GM12878 (cell line): ENCODE measurements around the gene CACNA1E. TPM values are rescaled to one million over a fixed set of nuclear protein-coding genes. Genes with fewer than 3 reads are reported as not detected.

ENCODE experiments used
- ATF7 ChIP-seq: fragments of 450-650 bp; IDR thresholded peaks from 2 replicates; pipeline ENCODE4 v1.6.1; 2016; ENCODE audit warnings: low read depth, mild to moderate bottlenecking
- BMI1 ChIP-seq: fragments of 450-650 bp; IDR thresholded peaks from 2 replicates; pipeline ENCODE4 v1.6.1; 2016; ENCODE audit warnings: mild to moderate bottlenecking, moderate library complexity, borderline replicate concordance
- CUX1 ChIP-seq: IDR thresholded peaks from 2 replicates; pipeline ENCODE4 v1.6.1; 2012; ENCODE audit warnings: improper control_type of control experiment, low read depth, low read length; ENCODE audit not compliant: insufficient replicate concordance
- EED ChIP-seq: sonication (generic); IDR thresholded peaks from 2 replicates; pipeline ENCODE4 v1.6.1; 2016; ENCODE audit warnings: antibody characterized with exemption, low read depth
- ESRRA ChIP-seq: IDR thresholded peaks from 2 replicates; pipeline ENCODE4 v1.6.1; 2012; ENCODE audit warnings: mild to moderate bottlenecking, low read length, improper control_type of control experiment
- GATAD2B ChIP-seq: fragments of 450-650 bp; conservative IDR thresholded peaks from 2 replicates; pipeline ENCODE4 v1.6.1; 2017; ENCODE audit warnings: low read depth, mild to moderate bottlenecking, moderate library complexity
- NR2C2 ChIP-seq: IDR thresholded peaks from 2 replicates; pipeline ENCODE4 v1.6.1; 2011; ENCODE audit warnings: borderline replicate concordance, low read depth; ENCODE audit not compliant: control insufficient read depth, insufficient read length
- POLR2AphosphoS5 ChIP-seq: IDR thresholded peaks from 2 replicates; pipeline ENCODE4 v1.6.1; 2011; ENCODE audit warnings: mild to moderate bottlenecking, low read length, inconsistent platforms
- SMARCA5 ChIP-seq: fragments of 450-650 bp; IDR thresholded peaks from 2 replicates; pipeline ENCODE4 v1.6.1; 2017; ENCODE audit warnings: mild to moderate bottlenecking
- SP1 ChIP-seq: IDR thresholded peaks from one replicate; pipeline ENCODE4 v1.6.1; 2011; ENCODE audit warnings: low read depth, low read length
- STAT3 ChIP-seq: IDR thresholded peaks from 2 replicates; pipeline ENCODE4 v1.6.1; 2011; ENCODE audit warnings: low read depth, low read length, improper control_type of control experiment
- ZNF622 ChIP-seq: fragments of 450-650 bp; IDR thresholded peaks from 2 replicates; pipeline ENCODE4 v1.6.1; 2017; ENCODE audit warnings: mild to moderate bottlenecking, inconsistent platforms
- polyA plus RNA-seq, 11 experiments: library from polyadenylated mRNA; depleted of rRNA in 4 of 11; unstranded in 6 of 11; stranded (reverse) in 5 of 11; fragments of >200 nt; fragmentation: Nextera tagmentation in 4 of 11; fragmentation: Illumina TruSeq in 1 of 11; extraction: Ambion mirVana in 4 of 11; extraction: Trizol in 1 of 11; gene quantifications; 1 replicate in 1 of 11; 2 replicates in 10 of 11; pipeline versions ENCODE4 v1.2.1 to v1.2.3, GENCODE V29; 2011 to 2016; ENCODE audit warnings: inconsistent platforms in 2 of 11, missing spikeins in 2 of 11, low read depth in 1 of 11
- total RNA-seq, 4 experiments: library from RNA; depleted of rRNA in 3 of 4; stranded (reverse); fragments of >200 nt in 3 of 4; fragmentation: Illumina TruSeq in 1 of 4; extraction: Trizol in 1 of 4; gene quantifications; 2 replicates each; pipeline versions ENCODE4 v1.2.1 to v1.2.3, GENCODE V29; 2013 to 2021
- TF ChIP-seq, protein P1 (sequence below), 3 experiments: IDR thresholded peaks in 2 of 3; conservative IDR thresholded peaks in 1 of 3; 2 replicates each; pipeline ENCODE4 v1.5.1; 2011; ENCODE audit warnings: low read depth in 3 of 3, low read length in 3 of 3, mild to moderate bottlenecking in 3 of 3, control low read depth in 2 of 3, moderate library complexity in 2 of 3, inconsistent platforms in 1 of 3, mixed read lengths in 1 of 3; ENCODE audit not compliant: control insufficient read depth in 2 of 3, insufficient read depth in 1 of 3; ENCODE audit errors: extremely low read depth in 1 of 3
- TF ChIP-seq, protein P2 (sequence below): IDR thresholded peaks from 2 replicates; pipeline ENCODE4 v1.6.1; 2011; ENCODE audit warnings: low read depth, low read length, improper control_type of control experiment, borderline replicate concordance
- TF ChIP-seq, protein P3 (sequence below): IDR thresholded peaks from 2 replicates; pipeline ENCODE4 v1.6.1; 2012; ENCODE audit warnings: low read depth, low read length, improper control_type of control experiment
- TF ChIP-seq, protein P4 (sequence below): fragments of 450-650 bp; IDR thresholded peaks from 2 replicates; pipeline ENCODE4 v1.6.1; 2018; ENCODE audit warnings: mild to moderate bottlenecking, low read depth, moderate library complexity; ENCODE audit not compliant: partially characterized antibody

Gene CACNA1E
- total and polyA plus RNA-seq, 10 of the 15 experiments (the other 5 are each of a cell fraction or from before 2014, with no cell fraction given): 0.57 to 22.0 (median 8.5) TPM

- TF ChIP-seq, protein P1, sequence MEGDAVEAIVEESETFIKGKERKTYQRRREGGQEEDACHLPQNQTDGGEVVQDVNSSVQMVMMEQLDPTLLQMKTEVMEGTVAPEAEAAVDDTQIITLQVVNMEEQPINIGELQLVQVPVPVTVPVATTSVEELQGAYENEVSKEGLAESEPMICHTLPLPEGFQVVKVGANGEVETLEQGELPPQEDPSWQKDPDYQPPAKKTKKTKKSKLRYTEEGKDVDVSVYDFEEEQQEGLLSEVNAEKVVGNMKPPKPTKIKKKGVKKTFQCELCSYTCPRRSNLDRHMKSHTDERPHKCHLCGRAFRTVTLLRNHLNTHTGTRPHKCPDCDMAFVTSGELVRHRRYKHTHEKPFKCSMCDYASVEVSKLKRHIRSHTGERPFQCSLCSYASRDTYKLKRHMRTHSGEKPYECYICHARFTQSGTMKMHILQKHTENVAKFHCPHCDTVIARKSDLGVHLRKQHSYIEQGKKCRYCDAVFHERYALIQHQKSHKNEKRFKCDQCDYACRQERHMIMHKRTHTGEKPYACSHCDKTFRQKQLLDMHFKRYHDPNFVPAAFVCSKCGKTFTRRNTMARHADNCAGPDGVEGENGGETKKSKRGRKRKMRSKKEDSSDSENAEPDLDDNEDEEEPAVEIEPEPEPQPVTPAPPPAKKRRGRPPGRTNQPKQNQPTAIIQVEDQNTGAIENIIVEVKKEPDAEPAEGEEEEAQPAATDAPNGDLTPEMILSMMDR (IDR thresholded peaks at IDR 0.05 in 2 of 3, conservative IDR thresholded peaks at IDR 0.05 in 1 of 3; ENCODE audit: control insufficient read depth in 2 of 3, extremely low read depth in 1 of 3, insufficient read depth in 1 of 3, low read depth in 3 of 3, low read length in 3 of 3): no peak; a peak in 1 of 6 replicates
- 0 out of 2 replicates have a peak, but pooled peaks have one; percentile 5 for TF ChIP-seq EED
- TF ChIP-seq, protein P2, sequence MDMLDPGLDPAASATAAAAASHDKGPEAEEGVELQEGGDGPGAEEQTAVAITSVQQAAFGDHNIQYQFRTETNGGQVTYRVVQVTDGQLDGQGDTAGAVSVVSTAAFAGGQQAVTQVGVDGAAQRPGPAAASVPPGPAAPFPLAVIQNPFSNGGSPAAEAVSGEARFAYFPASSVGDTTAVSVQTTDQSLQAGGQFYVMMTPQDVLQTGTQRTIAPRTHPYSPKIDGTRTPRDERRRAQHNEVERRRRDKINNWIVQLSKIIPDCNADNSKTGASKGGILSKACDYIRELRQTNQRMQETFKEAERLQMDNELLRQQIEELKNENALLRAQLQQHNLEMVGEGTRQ: peak; percentile 67
- no peak for TF ChIP-seq ESRRA
- 0 out of 2 replicates have a peak, but pooled peaks have one; percentile 22 for TF ChIP-seq POLR2AphosphoS5
- no peak for TF ChIP-seq CUX1
- TF ChIP-seq BMI1: no peak
- no peak for TF ChIP-seq ATF7
- TF ChIP-seq, protein P3, sequence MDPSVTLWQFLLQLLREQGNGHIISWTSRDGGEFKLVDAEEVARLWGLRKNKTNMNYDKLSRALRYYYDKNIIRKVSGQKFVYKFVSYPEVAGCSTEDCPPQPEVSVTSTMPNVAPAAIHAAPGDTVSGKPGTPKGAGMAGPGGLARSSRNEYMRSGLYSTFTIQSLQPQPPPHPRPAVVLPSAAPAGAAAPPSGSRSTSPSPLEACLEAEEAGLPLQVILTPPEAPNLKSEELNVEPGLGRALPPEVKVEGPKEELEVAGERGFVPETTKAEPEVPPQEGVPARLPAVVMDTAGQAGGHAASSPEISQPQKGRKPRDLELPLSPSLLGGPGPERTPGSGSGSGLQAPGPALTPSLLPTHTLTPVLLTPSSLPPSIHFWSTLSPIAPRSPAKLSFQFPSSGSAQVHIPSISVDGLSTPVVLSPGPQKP: no peak
- no peak for TF ChIP-seq SP1
- no peak for TF ChIP-seq ZNF622
- TF ChIP-seq, protein P4, sequence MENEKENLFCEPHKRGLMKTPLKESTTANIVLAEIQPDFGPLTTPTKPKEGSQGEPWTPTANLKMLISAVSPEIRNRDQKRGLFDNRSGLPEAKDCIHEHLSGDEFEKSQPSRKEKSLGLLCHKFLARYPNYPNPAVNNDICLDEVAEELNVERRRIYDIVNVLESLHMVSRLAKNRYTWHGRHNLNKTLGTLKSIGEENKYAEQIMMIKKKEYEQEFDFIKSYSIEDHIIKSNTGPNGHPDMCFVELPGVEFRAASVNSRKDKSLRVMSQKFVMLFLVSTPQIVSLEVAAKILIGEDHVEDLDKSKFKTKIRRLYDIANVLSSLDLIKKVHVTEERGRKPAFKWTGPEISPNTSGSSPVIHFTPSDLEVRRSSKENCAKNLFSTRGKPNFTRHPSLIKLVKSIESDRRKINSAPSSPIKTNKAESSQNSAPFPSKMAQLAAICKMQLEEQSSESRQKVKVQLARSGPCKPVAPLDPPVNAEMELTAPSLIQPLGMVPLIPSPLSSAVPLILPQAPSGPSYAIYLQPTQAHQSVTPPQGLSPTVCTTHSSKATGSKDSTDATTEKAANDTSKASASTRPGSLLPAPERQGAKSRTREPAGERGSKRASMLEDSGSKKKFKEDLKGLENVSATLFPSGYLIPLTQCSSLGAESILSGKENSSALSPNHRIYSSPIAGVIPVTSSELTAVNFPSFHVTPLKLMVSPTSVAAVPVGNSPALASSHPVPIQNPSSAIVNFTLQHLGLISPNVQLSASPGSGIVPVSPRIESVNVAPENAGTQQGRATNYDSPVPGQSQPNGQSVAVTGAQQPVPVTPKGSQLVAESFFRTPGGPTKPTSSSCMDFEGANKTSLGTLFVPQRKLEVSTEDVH: no peak
- TF ChIP-seq STAT3: no peak
- TF ChIP-seq SMARCA5: no peak
- TF ChIP-seq GATAD2B: peak; percentile 63; the same call in 1 of the 2 replicates
- TF ChIP-seq NR2C2: no peak
Observed at GRCh38 chr1:181485287-181486097, 2.2 kb downstream of the CACNA1E start (continued).
